ENCODE results near the gene ASB4.

Gene ASB4

DNA sequence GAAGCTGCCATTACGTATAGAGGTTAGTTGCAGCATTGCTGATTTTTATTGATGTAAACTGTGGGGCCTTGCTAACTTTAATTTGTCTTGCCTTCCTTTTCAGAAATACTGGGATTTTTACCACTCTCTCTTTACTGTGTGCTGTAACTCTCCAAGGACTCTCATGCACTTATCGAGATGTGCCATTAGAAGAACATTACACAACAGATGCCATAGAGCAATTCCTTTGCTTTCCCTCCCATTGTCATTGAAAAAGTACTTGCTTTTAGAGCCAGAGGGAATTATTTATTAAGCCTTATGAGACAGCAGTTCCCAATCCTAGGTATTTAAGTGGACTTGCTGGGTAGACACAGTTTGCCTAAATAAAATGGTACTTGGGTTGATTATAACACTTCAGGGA is 51.7 kb downstream of the ASB4 start:
- 91 to 100% methylated on average over 2 of the region's 2 CpGs for WGBS, 2 experiments

DNA sequence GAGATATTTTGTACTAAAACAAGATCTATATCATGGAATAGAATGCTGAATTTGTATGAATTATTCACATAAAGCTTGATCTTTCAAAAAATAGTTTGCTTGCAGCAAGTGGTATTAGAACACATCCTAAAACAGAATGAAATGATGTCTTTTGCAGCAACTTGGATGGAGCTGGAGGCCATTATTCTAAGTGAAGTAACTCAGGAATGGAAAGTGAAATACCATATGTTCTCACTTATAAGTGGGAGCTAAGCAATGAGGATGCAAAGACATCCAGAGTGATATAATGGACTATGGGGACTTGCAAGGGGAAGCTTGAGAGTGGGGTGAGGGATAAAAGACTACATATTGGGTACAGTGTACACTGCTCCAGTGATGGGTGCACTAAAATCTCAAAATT is 53.7 kb downstream of the ASB4 start:
- Histone ChIP-seq H3K4me1 (ENCODE audit: control insufficient read depth, insufficient read depth, low read length) (no peaks in the 10 kb centered on the region), H3K4me3 (ENCODE audit: insufficient read depth, low read depth, low read length) (no peak overlapping the region), H3K9me3 (ENCODE audit: control insufficient read depth, low read length) (no peaks in the 10 kb centered on the region), H3K27ac (ENCODE audit: insufficient read depth, low read depth, low read length, poor library complexity, severe bottlenecking) (no peak overlapping the region), H3K27me3 (ENCODE audit: control insufficient read depth, insufficient read depth, low read length, poor library complexity, severe bottlenecking) (no peaks in the 10 kb centered on the region), H3K36me3 (ENCODE audit: control insufficient read depth, insufficient read depth, low read length) (no peaks in the 10 kb centered on the region)

More for the DNA sequence above, 51.7 kb downstream of the ASB4 start:
- H3K9me3 ChIP-seq (ENCODE audit: control insufficient read depth, low read length) = no peaks in the 10 kb centered on the region
- H3K27ac ChIP-seq (ENCODE audit: insufficient read depth, low read depth, low read length, poor library complexity, severe bottlenecking) = no peak overlapping the region
- no peaks in the 10 kb centered on the region for H3K36me3 ChIP-seq (ENCODE audit: control insufficient read depth, insufficient read depth, low read length)
- H3K4me1 ChIP-seq (ENCODE audit: control insufficient read depth, insufficient read depth, low read length) = no peaks in the 10 kb centered on the region
- no peaks in the 10 kb centered on the region for H3K27me3 ChIP-seq (ENCODE audit: control insufficient read depth, insufficient read depth, low read length, poor library complexity, severe bottlenecking)
- H3K4me3 ChIP-seq (ENCODE audit: insufficient read depth, low read depth, low read length) = no peak overlapping the region

DNA sequence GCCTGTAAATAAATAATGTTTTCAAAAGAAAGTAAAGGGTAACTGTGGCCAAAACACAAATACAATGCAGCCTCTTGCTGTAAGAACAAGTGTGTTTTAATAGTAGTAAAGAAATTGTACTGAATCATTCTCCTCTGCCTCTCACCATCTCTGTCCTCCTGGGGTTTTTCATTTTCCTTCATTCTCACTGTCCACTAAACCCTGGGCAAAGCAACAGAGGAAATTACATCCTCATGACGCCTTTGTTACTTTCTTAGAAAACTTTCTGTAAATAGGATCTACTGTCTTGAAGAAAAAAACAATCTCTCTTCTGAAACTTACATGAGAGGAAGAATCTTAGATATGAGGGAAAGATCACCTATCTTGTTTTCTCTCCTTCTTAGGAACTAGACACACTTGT is 54.6 kb downstream of the ASB4 start:
- H3K4me3 ChIP-seq (ENCODE audit: insufficient read depth, low read depth, low read length) = no peak overlapping the region
- no peak overlapping the region for H3K27ac ChIP-seq (ENCODE audit: insufficient read depth, low read depth, low read length, poor library complexity, severe bottlenecking)
- no peaks in the 10 kb centered on the region for H3K36me3 ChIP-seq (ENCODE audit: control insufficient read depth, insufficient read depth, low read length)
- WGBS, 2 experiments = 86% methylated on average over 1 of the region's 1 CpG; no CpG with 5 or more reads in 1 of the 2 experiments
- H3K27me3 ChIP-seq (ENCODE audit: control insufficient read depth, insufficient read depth, low read length, poor library complexity, severe bottlenecking) = no peaks in the 10 kb centered on the region
- no peaks in the 10 kb centered on the region for H3K4me1 ChIP-seq (ENCODE audit: control insufficient read depth, insufficient read depth, low read length)
- H3K9me3 ChIP-seq (ENCODE audit: control insufficient read depth, low read length) = no peaks in the 10 kb centered on the region

DNA sequence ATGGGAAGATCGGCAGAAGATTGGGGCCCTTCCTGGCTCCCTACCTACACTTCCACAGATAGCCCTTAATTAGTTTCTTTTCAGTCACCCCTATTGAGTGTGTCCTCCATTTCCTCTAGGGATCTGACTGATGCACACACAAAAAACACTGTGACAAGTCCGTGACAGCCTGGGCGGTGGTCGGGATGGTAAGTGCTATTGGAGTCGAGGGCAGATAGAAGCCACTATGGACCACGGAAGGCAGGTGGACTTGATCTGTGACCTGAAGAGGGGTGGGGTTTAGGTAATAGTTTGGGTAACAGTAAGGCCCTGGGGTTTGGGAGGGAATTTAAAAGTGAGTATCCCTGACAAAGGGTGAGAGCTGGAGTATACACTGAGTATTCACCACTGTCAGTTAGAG is 57.6 kb downstream of the ASB4 start:
- Histone ChIP-seq H3K27ac (ENCODE audit: insufficient read depth, low read depth, low read length, poor library complexity, severe bottlenecking) (no peak overlapping the region), H3K9me3 (ENCODE audit: control insufficient read depth, low read length) (no peaks in the 10 kb centered on the region), H3K4me3 (ENCODE audit: insufficient read depth, low read depth, low read length) (no peak overlapping the region), H3K4me1 (ENCODE audit: control insufficient read depth, insufficient read depth, low read length) (no peaks in the 10 kb centered on the region), H3K36me3 (ENCODE audit: control insufficient read depth, insufficient read depth, low read length) (no peaks in the 10 kb centered on the region), H3K27me3 (ENCODE audit: control insufficient read depth, insufficient read depth, low read length, poor library complexity, severe bottlenecking) (no peaks in the 10 kb centered on the region)
- WGBS, 2 experiments = 94 to 95% methylated on average over 6 of the region's 6 CpGs

DNA sequence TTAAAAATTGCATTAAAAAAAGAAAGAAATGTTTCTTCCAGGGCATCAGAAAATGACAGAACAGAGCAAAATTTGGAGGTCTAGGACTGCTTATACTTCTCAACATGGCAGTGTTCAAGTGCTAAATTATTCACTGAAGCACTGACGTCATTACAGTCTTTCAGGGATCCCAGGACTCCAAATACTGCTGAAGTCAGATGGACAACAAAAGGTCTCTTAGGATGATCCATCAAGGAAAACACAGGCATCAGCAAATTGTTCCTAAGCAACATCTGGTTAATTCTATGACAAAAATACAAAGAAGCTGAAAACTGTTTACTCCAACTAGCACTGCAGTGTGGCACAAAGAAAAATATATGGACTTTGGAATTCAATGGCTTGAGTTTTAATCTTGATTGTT is 58.4 kb downstream of the ASB4 start:
- H3K27me3 ChIP-seq (ENCODE audit: control insufficient read depth, insufficient read depth, low read length, poor library complexity, severe bottlenecking) = no peaks in the 10 kb centered on the region
- no peaks in the 10 kb centered on the region for H3K4me1 ChIP-seq (ENCODE audit: control insufficient read depth, insufficient read depth, low read length)
- no peaks in the 10 kb centered on the region for H3K9me3 ChIP-seq (ENCODE audit: control insufficient read depth, low read length)
- 76 to 83% methylated on average over 1 of the region's 1 CpG for WGBS, 2 experiments
- H3K27ac ChIP-seq (ENCODE audit: insufficient read depth, low read depth, low read length, poor library complexity, severe bottlenecking) = no peak overlapping the region
- H3K36me3 ChIP-seq (ENCODE audit: control insufficient read depth, insufficient read depth, low read length) = no peaks in the 10 kb centered on the region
- no peak overlapping the region for H3K4me3 ChIP-seq (ENCODE audit: insufficient read depth, low read depth, low read length)

DNA sequence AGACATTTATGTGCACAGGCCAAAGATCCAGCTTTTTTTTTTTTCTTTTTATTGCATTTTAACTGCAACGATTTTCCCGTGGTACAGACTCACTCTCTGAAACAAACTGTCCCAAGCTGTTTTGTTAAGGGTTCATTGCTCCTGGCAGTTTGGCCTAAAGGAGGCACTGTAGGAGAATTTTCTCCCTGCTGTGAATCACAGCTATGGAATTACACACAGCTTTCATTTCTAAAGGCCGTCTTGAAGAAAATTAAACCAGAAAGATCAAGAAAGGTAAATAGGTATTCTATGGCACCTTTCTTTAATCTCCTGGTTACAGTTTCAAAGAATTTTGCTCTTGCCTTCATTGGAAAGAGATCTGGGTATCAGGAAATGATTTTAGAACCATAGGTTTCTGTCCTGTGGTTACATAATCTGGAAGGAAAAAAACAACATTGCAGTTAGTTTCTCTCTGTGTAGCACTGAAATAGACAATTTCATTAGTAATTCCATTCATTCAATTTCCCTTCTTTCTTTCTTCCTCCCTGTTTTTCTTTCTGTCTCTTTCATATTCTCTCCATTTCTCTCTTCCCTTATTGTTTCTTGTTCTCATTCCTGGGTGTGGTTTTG is 59.4 kb downstream of the ASB4 start:
- WGBS, 2 experiments = 46 to 59% methylated on average over 3 of the region's 3 CpGs
- Histone ChIP-seq H3K9me3 (ENCODE audit: control insufficient read depth, low read length) (no peaks in the 10 kb centered on the region), H3K27me3 (ENCODE audit: control insufficient read depth, insufficient read depth, low read length, poor library complexity, severe bottlenecking) (no peaks in the 10 kb centered on the region), H3K36me3 (ENCODE audit: control insufficient read depth, insufficient read depth, low read length) (no peaks in the 10 kb centered on the region), H3K27ac (ENCODE audit: insufficient read depth, low read depth, low read length, poor library complexity, severe bottlenecking) (no peak overlapping the region), H3K4me3 (ENCODE audit: insufficient read depth, low read depth, low read length) (no peak overlapping the region), H3K4me1 (ENCODE audit: control insufficient read depth, insufficient read depth, low read length) (no peaks in the 10 kb centered on the region)

DNA sequence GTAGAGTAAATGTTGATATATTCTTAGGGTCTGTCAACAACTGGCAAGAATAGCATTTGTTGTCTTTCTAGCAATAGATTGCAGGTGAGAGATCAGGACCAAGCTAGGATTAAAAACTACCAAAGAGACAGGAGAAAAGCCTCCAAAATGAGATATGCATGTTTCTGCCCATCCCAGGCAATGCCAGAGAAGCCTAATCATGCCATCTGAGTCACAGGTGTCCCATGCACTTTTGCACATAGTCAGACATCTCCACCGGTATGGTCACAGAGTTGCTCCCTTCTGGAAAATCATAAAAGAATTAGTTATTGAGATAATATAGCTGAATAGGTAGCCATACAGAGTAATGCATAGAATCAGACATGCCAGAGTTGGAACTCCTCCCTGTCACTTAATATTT is 59.9 kb downstream of the ASB4 start:
- Histone ChIP-seq H3K9me3 (ENCODE audit: control insufficient read depth, low read length) (no peaks in the 10 kb centered on the region), H3K27me3 (ENCODE audit: control insufficient read depth, insufficient read depth, low read length, poor library complexity, severe bottlenecking) (no peaks in the 10 kb centered on the region), H3K36me3 (ENCODE audit: control insufficient read depth, insufficient read depth, low read length) (no peaks in the 10 kb centered on the region), H3K4me3 (ENCODE audit: insufficient read depth, low read depth, low read length) (no peak overlapping the region), H3K27ac (ENCODE audit: insufficient read depth, low read depth, low read length, poor library complexity, severe bottlenecking) (no peak overlapping the region), H3K4me1 (ENCODE audit: control insufficient read depth, insufficient read depth, low read length) (no peaks in the 10 kb centered on the region)
- 95% methylated on average over 1 of the region's 1 CpG; no CpG with 5 or more reads in 1 of the 2 experiments for WGBS, 2 experiments

DNA sequence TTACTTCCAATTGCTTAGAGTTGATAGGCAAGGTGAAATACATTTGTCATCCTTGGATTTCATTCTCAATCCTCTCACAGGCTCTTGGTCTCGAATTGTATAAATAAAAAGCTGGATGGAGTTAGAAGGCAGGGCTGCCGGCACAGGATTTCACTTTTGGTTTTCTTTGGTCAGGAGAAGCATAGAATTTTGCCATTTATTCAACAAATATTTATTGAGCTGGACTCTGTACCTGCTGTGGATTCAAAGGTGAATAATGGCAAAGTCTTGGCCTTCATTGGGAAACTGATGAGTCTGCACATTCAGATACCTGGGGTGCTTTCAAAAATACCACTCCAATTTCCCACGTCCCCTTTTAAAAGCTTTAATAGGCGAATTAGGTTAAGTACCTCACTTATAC is 60.9 kb downstream of the ASB4 start:
- H3K36me3 ChIP-seq (ENCODE audit: control insufficient read depth, insufficient read depth, low read length) = no peaks in the 10 kb centered on the region
- no peaks in the 10 kb centered on the region for H3K9me3 ChIP-seq (ENCODE audit: control insufficient read depth, low read length)
- H3K4me3 ChIP-seq (ENCODE audit: insufficient read depth, low read depth, low read length) = no peak overlapping the region
- WGBS, 2 experiments = 84 to 86% methylated on average over 4 of the region's 4 CpGs
- H3K4me1 ChIP-seq (ENCODE audit: control insufficient read depth, insufficient read depth, low read length) = no peaks in the 10 kb centered on the region
- no peaks in the 10 kb centered on the region for H3K27me3 ChIP-seq (ENCODE audit: control insufficient read depth, insufficient read depth, low read length, poor library complexity, severe bottlenecking)
- H3K27ac ChIP-seq (ENCODE audit: insufficient read depth, low read depth, low read length, poor library complexity, severe bottlenecking) = no peak overlapping the region

DNA sequence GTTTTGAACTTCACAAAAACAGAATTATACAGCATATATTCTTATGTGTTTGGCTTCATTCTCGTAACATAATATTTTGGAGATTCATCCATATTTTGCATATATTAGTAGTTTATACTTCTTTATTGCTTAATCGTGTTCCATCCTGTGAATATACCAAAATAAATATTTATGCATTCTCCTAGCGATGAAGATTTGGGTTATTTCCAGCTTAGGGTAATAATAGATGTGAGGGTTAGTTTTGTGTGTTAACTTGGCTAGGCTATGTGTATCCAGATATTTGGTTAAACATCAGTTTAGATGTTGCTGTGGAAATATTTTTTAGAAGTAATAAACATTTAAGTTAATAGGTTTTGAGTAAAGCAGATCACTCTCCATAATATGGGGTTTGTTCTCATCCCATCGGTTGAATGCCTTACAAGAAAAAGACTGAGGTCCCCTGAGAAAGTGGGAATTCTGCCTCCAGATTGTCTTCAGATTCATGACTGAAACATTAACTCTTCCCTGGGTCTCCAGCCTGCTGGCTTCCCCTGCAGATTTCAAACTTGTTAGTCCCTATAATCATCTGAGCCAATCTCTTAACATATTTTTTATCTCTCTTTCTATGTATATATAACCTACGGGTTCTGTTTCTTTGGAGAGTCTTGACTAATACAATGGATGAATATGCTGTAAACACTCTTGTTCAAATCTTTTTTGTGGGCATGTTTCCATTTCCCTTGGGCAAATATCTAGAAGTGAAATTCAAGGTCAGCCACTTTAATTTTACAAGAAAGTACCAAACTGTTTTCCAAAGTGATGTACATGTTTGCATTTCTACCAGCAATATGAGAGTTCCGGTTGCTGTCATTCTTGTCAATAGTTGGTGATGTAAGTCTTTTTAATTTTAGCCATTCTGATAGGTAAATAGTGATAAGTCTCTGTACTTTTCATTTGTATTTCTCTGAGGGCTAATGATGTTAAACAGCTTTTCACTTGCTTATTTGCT is 61.9 kb downstream of the ASB4 start:
- no peaks in the 10 kb centered on the region for H3K4me1 ChIP-seq (ENCODE audit: control insufficient read depth, insufficient read depth, low read length)
- no peaks in the 10 kb centered on the region for H3K9me3 ChIP-seq (ENCODE audit: control insufficient read depth, low read length)
- no peaks in the 10 kb centered on the region for H3K36me3 ChIP-seq (ENCODE audit: control insufficient read depth, insufficient read depth, low read length)
- 91 to 94% methylated on average over 3 to 4 of the region's 6 CpGs for WGBS, 2 experiments
- no peaks in the 10 kb centered on the region for H3K27me3 ChIP-seq (ENCODE audit: control insufficient read depth, insufficient read depth, low read length, poor library complexity, severe bottlenecking)
- no peak overlapping the region for H3K27ac ChIP-seq (ENCODE audit: insufficient read depth, low read depth, low read length, poor library complexity, severe bottlenecking)
- H3K4me3 ChIP-seq (ENCODE audit: insufficient read depth, low read depth, low read length) = no peak overlapping the region

DNA sequence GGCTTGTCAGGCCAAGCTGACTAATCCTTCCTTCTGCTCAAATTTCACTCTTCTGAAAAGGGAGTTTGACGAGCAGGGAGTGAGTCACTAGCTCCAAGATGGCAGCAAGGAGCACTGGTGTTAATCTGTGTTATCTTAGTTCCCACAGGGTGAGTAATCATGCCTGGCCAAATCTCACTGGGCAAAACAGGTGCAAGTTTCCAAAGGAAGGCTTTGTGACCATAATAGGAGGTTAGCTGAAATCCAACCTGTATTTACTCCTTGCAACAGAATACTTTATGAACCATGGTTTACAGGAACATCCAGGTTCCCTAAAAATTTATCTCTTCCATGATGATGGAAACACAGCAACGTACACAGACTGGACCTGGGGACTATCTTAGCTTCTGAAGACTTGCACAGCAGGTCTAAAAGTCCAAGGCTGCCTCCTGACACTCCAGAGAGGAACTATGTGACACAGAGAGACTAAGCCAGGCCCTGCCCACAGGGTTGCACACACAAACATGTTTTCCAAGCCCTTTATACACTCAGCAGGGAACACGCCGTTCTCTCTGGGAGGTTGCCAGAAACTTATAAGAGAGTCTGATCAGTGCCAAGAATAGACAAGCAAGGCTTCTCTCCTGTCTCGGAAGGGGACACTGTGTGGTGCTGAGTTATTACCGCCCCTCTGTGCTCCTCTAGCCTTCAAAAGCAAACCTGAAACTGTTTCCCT is 64.2 kb downstream of the ASB4 start:
- no peaks in the 10 kb centered on the region for H3K9me3 ChIP-seq (ENCODE audit: control insufficient read depth, low read length)
- WGBS, 2 experiments = 84 to 86% methylated on average over 6 of the region's 6 CpGs
- H3K4me3 ChIP-seq (ENCODE audit: insufficient read depth, low read depth, low read length) = no peak overlapping the region
- H3K36me3 ChIP-seq (ENCODE audit: control insufficient read depth, insufficient read depth, low read length) = no peaks in the 10 kb centered on the region
- H3K4me1 ChIP-seq (ENCODE audit: control insufficient read depth, insufficient read depth, low read length) = no peaks in the 10 kb centered on the region
- H3K27ac ChIP-seq (ENCODE audit: insufficient read depth, low read depth, low read length, poor library complexity, severe bottlenecking) = no peak overlapping the region
- H3K27me3 ChIP-seq (ENCODE audit: control insufficient read depth, insufficient read depth, low read length, poor library complexity, severe bottlenecking) = no peaks in the 10 kb centered on the region
